HEK293 (cell line): ENCODE results near the gene SLC38A5.

Experiments used
- CTCF ChIA-PET: fragments of 350-600 bp; formaldehyde crosslinking; extraction: SDS; loops from one replicate; lab custom pipeline; 2021; ENCODE audit warnings: antibody characterized with exemption; lab: Yijun Ruan, JAX
- POLR2A ChIA-PET: fragments of 300-600 bp; formaldehyde crosslinking; extraction: SDS; loops from one replicate; lab custom pipeline; 2020; ENCODE audit warnings: antibody characterized with exemption, inconsistent platforms; lab: Yijun Ruan, JAX
- H3K27ac ChIP-seq: fragments of 200-500 bp; sonication (Bioruptor generic); 2 replicates; pipeline ENCODE4 v1.5.1; 2014; ENCODE audit warnings: low read depth, low read length, control low read depth, inconsistent platforms; ENCODE audit errors: extremely low read depth
- H3K36me3 ChIP-seq, 2 experiments: fragments of 200-500 bp in 1 of 2; sonication (Bioruptor generic) in 1 of 2; 1 replicate in 1 of 2; 2 replicates in 1 of 2; pipeline ENCODE4 v1.5.1; 2014 to 2017; ENCODE audit warnings: inconsistent platforms in 2 of 2, low read length in 2 of 2; ENCODE audit not compliant: control insufficient read depth in 2 of 2, insufficient read depth in 1 of 2
- H3K4me1 ChIP-seq: fragments of 200-500 bp; sonication (Bioruptor generic); 2 replicates; pipeline ENCODE4 v1.5.1; 2014; ENCODE audit warnings: mild to moderate bottlenecking, low read length, inconsistent platforms; ENCODE audit not compliant: control insufficient read depth, insufficient read depth
- H3K4me3 ChIP-seq: 2 replicates; pipeline ENCODE4 v1.5.1; 2011; ENCODE audit warnings: low read depth, mild to moderate bottlenecking, control low read depth, low read length, moderate library complexity
- H3K9me3 ChIP-seq: fragments of 200-500 bp; sonication (Bioruptor generic); 2 replicates; pipeline ENCODE4 v1.5.1; 2014; ENCODE audit warnings: low read depth, low read length, inconsistent platforms; ENCODE audit not compliant: control insufficient read depth, insufficient read depth
- GLI4 ChIP-seq: fragments of 450-650 bp; formaldehyde crosslinking; IDR thresholded peaks from 2 replicates; pipeline ENCODE4 v1.5.1; 2016; ENCODE audit warnings: missing biosample characterization, missing genetic modification characterization
- HOXA7 ChIP-seq: sonication (generic); formaldehyde crosslinking; IDR thresholded peaks from 2 replicates; pipeline ENCODE4 v1.8.1; 2022; ENCODE audit warnings: missing genetic modification reagents, borderline replicate concordance
- KLF7 ChIP-seq: fragments of 450-650 bp; formaldehyde crosslinking; IDR thresholded peaks from 2 replicates; pipeline ENCODE4 v1.5.1; 2016; ENCODE audit warnings: missing biosample characterization, missing genetic modification characterization, borderline replicate concordance
- REPIN1 ChIP-seq: fragments of 450-650 bp; formaldehyde crosslinking; IDR thresholded peaks from 2 replicates; pipeline ENCODE4 v1.5.1; 2017; ENCODE audit warnings: missing biosample characterization, missing genetic modification characterization, low read depth
- SCRT2 ChIP-seq: fragments of 450-650 bp; formaldehyde crosslinking; IDR thresholded peaks from 2 replicates; pipeline ENCODE4 v1.5.1; 2016; ENCODE audit warnings: missing biosample characterization, missing genetic modification characterization
- ZFP37 ChIP-seq: fragments of 450-650 bp; formaldehyde crosslinking; IDR thresholded peaks from 2 replicates; pipeline ENCODE4 v1.5.1; 2016; ENCODE audit warnings: missing biosample characterization, missing genetic modification characterization
- ZNF140 ChIP-seq: fragments of 450-650 bp; formaldehyde crosslinking; IDR thresholded peaks from 2 replicates; pipeline ENCODE4 v1.5.1; 2016; ENCODE audit warnings: missing biosample characterization, missing genetic modification characterization
- ZNF223 ChIP-seq: fragments of 450-650 bp; formaldehyde crosslinking; IDR thresholded peaks from 2 replicates; pipeline ENCODE4 v1.5.1; 2016; ENCODE audit warnings: missing biosample characterization, missing genetic modification characterization
- ZNF311 ChIP-seq: fragments of 450-650 bp; formaldehyde crosslinking; IDR thresholded peaks from 2 replicates; pipeline ENCODE4 v1.5.1; 2017; ENCODE audit warnings: missing biosample characterization, missing genetic modification characterization, borderline replicate concordance
- ZNF501 ChIP-seq: fragments of 450-650 bp; formaldehyde crosslinking; IDR thresholded peaks from 2 replicates; pipeline ENCODE4 v1.5.1; 2016; ENCODE audit warnings: missing biosample characterization, missing genetic modification characterization
- ZNF549 ChIP-seq: fragments of 450-650 bp; IDR thresholded peaks from 2 replicates; pipeline ENCODE4 v1.5.1; 2018; ENCODE audit warnings: missing biosample characterization, missing genetic modification characterization, mild to moderate bottlenecking, inconsistent platforms, moderate library complexity
- ZNF558 ChIP-seq: fragments of 450-650 bp; formaldehyde crosslinking; IDR thresholded peaks from 2 replicates; pipeline ENCODE4 v1.5.1; 2016; ENCODE audit warnings: missing biosample characterization, missing genetic modification characterization
- ZNF561 ChIP-seq: fragments of 450-650 bp; IDR thresholded peaks from 2 replicates; pipeline ENCODE4 v1.5.1; 2018; ENCODE audit warnings: missing biosample characterization, missing genetic modification characterization, borderline replicate concordance
- ZNF658 ChIP-seq: fragments of 450-650 bp; formaldehyde crosslinking; IDR thresholded peaks from 2 replicates; pipeline ENCODE4; 2016; ENCODE audit warnings: missing biosample characterization, missing genetic modification characterization
- ZNF76 ChIP-seq: fragments of 450-650 bp; formaldehyde crosslinking; IDR thresholded peaks from 2 replicates; pipeline ENCODE4; 2016; ENCODE audit warnings: low read depth, missing biosample characterization, missing genetic modification characterization, borderline replicate concordance
- ZNF837 ChIP-seq: fragments of 450-650 bp; formaldehyde crosslinking; IDR thresholded peaks from 2 replicates; pipeline ENCODE4 v1.5.1; 2016; ENCODE audit warnings: missing biosample characterization, missing genetic modification characterization
- TF ChIP-seq, protein P1 (sequence below): fragments of 450-650 bp; formaldehyde crosslinking; optimal IDR thresholded peaks from 2 replicates; pipeline ENCODE3; 2016; ENCODE audit warnings: missing biosample characterization, mild to moderate bottlenecking, missing genetic modification characterization

SLC38A5 gene

GRCh38 chrX:48471504-48471903 is 1.4 kb upstream of the SLC38A5 start (continued):
- TF ChIP-seq, protein P1, sequence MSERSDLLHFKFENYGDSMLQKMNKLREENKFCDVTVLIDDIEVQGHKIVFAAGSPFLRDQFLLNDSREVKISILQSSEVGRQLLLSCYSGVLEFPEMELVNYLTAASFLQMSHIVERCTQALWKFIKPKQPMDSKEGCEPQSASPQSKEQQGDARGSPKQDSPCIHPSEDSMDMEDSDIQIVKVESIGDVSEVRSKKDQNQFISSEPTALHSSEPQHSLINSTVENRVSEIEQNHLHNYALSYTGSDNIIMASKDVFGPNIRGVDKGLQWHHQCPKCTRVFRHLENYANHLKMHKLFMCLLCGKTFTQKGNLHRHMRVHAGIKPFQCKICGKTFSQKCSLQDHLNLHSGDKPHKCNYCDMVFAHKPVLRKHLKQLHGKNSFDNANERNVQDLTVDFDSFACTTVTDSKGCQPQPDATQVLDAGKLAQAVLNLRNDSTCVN: no peak
- TF ChIP-seq ZFP37 (tag by site-specific recombination) (no peak), ZNF140 (tag by site-specific recombination) (no peak), KLF7 (no peak), ZNF76 (tag by site-specific recombination) (no peak)

DNA sequence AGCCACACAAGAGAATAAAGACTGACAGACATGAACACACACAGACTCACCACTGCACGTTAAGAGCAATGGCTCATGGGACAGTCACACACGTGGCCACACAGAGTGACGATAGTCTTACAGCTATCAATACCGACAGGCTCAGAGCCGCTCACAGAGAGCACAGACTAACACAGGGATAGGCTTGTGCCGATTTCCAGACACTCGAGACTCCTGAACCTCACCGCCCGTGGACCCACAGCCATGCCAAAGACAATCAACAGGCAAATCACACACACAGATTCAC is 716 bp upstream of the SLC38A5 start:
- H3K9me3 ChIP-seq: no peaks in the 10 kb centered on the region
- TF ChIP-seq ZNF501 (tag by site-specific recombination) (no peak), HOXA7 (CRISPR knock-in tag) (no peak), ZNF658 (tag by site-specific recombination) (no peak), ZNF549 (tag by site-specific recombination) (no peak), ZNF561 (tag by site-specific recombination) (no peak), ZNF837 (tag by site-specific recombination) (no peak)
- H3K36me3 ChIP-seq: no peaks in the 10 kb centered on the region
- POLR2A ChIA-PET: no interaction called here
- H3K4me1 ChIP-seq: 0 out of 2 replicates have a peak, but pooled peaks cover 2% of the 10 kb centered on the region
- CTCF ChIA-PET: no interaction called here
- H3K4me3 ChIP-seq: no peak overlapping the region
- H3K27ac ChIP-seq: no peak overlapping the region

GRCh38 chrX:48468693-48469691 is 1.1 kb downstream of the SLC38A5 start:
- no peaks in the 10 kb centered on the region for H3K36me3 ChIP-seq
- no peaks in the 10 kb centered on the region for H3K9me3 ChIP-seq
- CTCF ChIA-PET: interaction anchor here (0.6 to 0.7 kb wide), 2 partner anchors 118 to 322 kb away, joined by 3 to 4 read pairs; no protein-coding TSS in a partner anchor
- H3K4me3 ChIP-seq: no peak overlapping the region
- POLR2A ChIA-PET: interaction anchor here (0.7 kb wide), 1 partner anchor 9 kb away, joined by 4 read pairs; no protein-coding TSS in a partner anchor
- H3K4me1 ChIP-seq: no peaks in the 10 kb centered on the region
- no peak for TF ChIP-seq REPIN1
- TF ChIP-seq ZNF223 (tag by site-specific recombination): no peak
- no peak for TF ChIP-seq GLI4 (tag by site-specific recombination)
- TF ChIP-seq ZNF558 (tag by site-specific recombination): no peak
- no peak for TF ChIP-seq ZNF311 (tag by site-specific recombination)
- no peak overlapping the region for H3K27ac ChIP-seq

DNA sequence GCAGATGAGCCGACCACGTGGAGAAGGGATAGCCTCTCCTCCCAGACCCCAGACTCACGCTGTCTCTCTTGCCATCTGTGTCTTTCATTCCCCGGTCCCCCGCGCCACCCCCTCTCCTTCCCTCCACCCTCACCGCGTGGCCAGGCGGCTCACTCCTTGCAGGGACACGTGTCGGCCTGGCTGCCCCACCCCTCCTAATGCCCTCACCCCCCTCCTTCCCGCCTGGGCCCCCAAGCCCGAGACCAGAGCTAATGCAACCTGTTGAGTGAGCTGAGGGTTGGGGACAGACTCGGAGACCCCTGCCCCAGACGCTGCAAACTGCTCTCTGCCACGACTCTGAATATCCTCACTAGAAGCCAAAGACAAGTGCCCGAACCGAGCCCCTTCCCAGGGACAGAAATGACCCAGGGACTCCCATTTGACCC is 1.8 kb downstream of the SLC38A5 start:
- H3K36me3 ChIP-seq: no peaks in the 10 kb centered on the region
- POLR2A ChIA-PET: no interaction called here
- H3K4me1 ChIP-seq: no peaks in the 10 kb centered on the region
- no peaks in the 10 kb centered on the region for H3K9me3 ChIP-seq
- 0 out of 2 replicates have a peak, but pooled peaks have one; percentile 11 for TF ChIP-seq SCRT2 (tag by site-specific recombination)
- no peak for TF ChIP-seq HOXA7 (CRISPR knock-in tag)
- H3K4me3 ChIP-seq: no peak overlapping the region
- CTCF ChIA-PET: interaction anchor here (1.2 kb wide), 1 partner anchor 26 kb away, joined by 3 read pairs; no protein-coding TSS in a partner anchor
- H3K27ac ChIP-seq: no peak overlapping the region
